ENCODE results near the gene ZNF280D. TPM values are rescaled to one million over a fixed set of nuclear protein-coding genes. Genes with fewer than 3 reads are reported as not detected.

ZNF280D gene
- total and polyA plus RNA-seq, 2 of the 4 experiments (the other 2 are of a cell fraction): 8.3 to 21.0 TPM

DNA sequence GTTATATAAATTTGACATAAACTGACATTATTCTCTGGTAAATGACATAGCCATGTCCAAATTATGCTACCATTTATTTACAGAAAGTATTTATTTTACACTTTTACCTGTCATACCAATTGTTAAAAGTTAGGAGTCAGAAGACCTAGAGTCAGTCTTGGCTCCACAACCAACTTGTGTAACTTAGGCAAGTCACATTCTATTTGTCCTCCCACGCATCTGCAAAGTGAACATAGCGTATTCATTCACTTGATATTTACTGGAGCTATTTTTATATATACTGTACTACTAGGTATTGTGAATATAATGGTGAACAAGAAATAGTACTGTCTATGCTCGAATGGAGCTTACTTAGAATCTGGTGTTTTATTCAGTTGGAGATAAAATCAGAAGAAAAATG lies 78.7 kb downstream of the ZNF280D start:
- Histone ChIP-seq H3K27me3 (ENCODE audit: control insufficient read depth, insufficient read depth, low read length) (no peaks in the 10 kb centered on the region), H2AK5ac (ENCODE audit: low read depth, low read length) (no peak overlapping the region), H2BK120ac (ENCODE audit: low read depth, low read length) (no peak overlapping the region), H3K9me3 (ENCODE audit: control insufficient read depth, insufficient read depth, low read length) (no peaks in the 10 kb centered on the region), H3K4me2 (ENCODE audit: low read depth, low read length) (no peak overlapping the region), H4K8ac (ENCODE audit: low read depth in 2 of 2, low read length in 2 of 2) (no peak overlapping the region), H4K20me1 (ENCODE audit: insufficient read depth, low read length) (no peaks in the 10 kb centered on the region), H3K9ac (ENCODE audit: low read depth, low read length) (no peak overlapping the region), H3K79me1 (ENCODE audit: low read depth in 1 of 2, low read length in 2 of 2) (no peaks in the 10 kb centered on the region; a peak in 2 of 4 replicates), H3K18ac (ENCODE audit: low read depth, low read length) (no peak overlapping the region), H3K14ac (replicated peaks; ENCODE audit: low read depth, low read length) (no peak overlapping the region), H4K91ac (ENCODE audit: insufficient read depth, low read depth, low read length) (no peak overlapping the region), H4K5ac (ENCODE audit: low read depth, low read length) (no peak overlapping the region), H2BK20ac (ENCODE audit: low read depth, low read length) (no peak overlapping the region), H3K56ac (ENCODE audit: extremely low read depth, insufficient read depth, low read length) (no peak overlapping the region), H3K23ac (ENCODE audit: low read depth, low read length) (no peak overlapping the region), H3K4me1 (ENCODE audit: control insufficient read depth, insufficient read depth, low read length) (no peaks in the 10 kb centered on the region), H3K27ac (ENCODE audit: insufficient read depth, low read length) (no peak overlapping the region), H2BK15ac (ENCODE audit: low read depth, low read length) (no peak overlapping the region), H3K4ac (ENCODE audit: low read depth, low read length) (no peak overlapping the region), H2AFZ (replicated peaks; ENCODE audit: low read length, poor library complexity) (no peak overlapping the region), H3K4me3 (ENCODE audit: insufficient read depth, low read depth, low read length) (no peak overlapping the region), H3K36me3 (ENCODE audit: control insufficient read depth, insufficient read depth, low read length) (peaks cover 9% of the 10 kb centered on the region), H3K9me1 (ENCODE audit: insufficient read depth, low read length) (no peaks in the 10 kb centered on the region), H2BK5ac (ENCODE audit: low read depth, low read length, poor library complexity, severe bottlenecking) (no peak overlapping the region), H2AK9ac (replicated peaks; ENCODE audit: low read depth, low read length, poor library complexity) (no peak overlapping the region)
- TF ChIP-seq BHLHE40 (IDR thresholded peaks at IDR 0.05; ENCODE audit: low read depth, low read length) (no peak), FOS (IDR thresholded peaks at IDR 0.05; ENCODE audit: low read depth, low read length) (no peak)
- ChIA-PET POLR2A (ENCODE audit: unreplicated experiment) (no interaction called here), CTCF (no interaction called here)
- dilution Hi-C loops (cut with HindIII; ENCODE audit: low sequenced_read_pairs, unreplicated experiment) (no loop called here), in situ Hi-C loops (cut with MboI; ENCODE audit: low sequenced_read_pairs) (no loop called here), intact Hi-C loops (cut with micrococcal nuclease) (no loop called here)
- no CpG with 5 or more reads among the region's 3 CpGs for WGBS, 2 experiments (ENCODE audit: extremely low coverage in 2 of 2, insufficient read length in 1 of 2)
- DNase-seq: no peak
- ATAC-seq (ENCODE audit: low read depth): no peak
- no TSS peak for BruUV-seq (replicated peaks)
